ENCODE measurements around the gene FAM118A. TPM values are rescaled to one million over a fixed set of nuclear protein-coding genes. Genes with fewer than 3 reads are reported as not detected.

The FAM118A gene
- total and polyA plus RNA-seq, 10 donors = 13.0 to 205 (median 57.8) TPM

DNA sequence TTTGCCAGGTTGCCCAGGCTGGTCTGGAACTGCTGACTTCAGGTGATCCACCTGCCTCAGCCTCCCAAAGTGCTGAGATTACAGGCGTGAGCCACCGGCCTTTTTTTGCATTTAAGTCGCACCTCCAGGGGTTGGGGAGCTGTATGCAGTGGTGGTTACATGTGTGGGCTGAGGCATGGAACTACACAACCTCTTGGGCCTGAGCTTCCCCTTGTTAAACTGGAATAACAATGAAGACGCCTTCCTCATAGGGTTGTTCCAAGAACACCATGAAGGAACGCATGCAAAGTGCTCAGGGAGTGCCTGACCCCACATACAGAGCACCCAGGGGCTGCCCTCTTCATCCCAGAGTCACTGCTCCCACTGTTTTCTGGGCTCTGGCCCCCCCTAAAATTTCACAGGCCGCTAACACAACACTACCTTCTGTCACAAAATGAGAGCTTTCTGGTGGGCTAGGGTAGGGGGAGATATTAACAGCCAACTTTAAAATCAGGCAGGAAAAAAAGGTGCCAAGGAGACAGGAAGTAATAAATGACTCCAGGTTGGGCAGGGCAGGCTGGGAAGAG is 1.3 kb upstream of the FAM118A start:
- Histone ChIP-seq H3K4me1 (peaks cover 8 to 44% (median 30%) of the 10 kb centered on the region in 6 donors), H3K4me3 (peak overlapping the region in 1 of 8 donors; percentile 96), H3K27ac (peak overlapping the region in 5 of 8 donors; percentile 87 to 93 (median 90)), H3K9me3 (no peaks in the 10 kb centered on the region), H3K36me3 (peaks cover 0 to 7% (median 0%) of the 10 kb centered on the region in 6 donors), H3K27me3 (replicated peaks in 1 of 7) (no peaks in the 10 kb centered on the region)
- intact Hi-C loops (cut with DNase I; ENCODE audit: low total_unique reads) = no loop called here
- no peak for DNase-seq
- TF ChIP-seq, protein P1, sequence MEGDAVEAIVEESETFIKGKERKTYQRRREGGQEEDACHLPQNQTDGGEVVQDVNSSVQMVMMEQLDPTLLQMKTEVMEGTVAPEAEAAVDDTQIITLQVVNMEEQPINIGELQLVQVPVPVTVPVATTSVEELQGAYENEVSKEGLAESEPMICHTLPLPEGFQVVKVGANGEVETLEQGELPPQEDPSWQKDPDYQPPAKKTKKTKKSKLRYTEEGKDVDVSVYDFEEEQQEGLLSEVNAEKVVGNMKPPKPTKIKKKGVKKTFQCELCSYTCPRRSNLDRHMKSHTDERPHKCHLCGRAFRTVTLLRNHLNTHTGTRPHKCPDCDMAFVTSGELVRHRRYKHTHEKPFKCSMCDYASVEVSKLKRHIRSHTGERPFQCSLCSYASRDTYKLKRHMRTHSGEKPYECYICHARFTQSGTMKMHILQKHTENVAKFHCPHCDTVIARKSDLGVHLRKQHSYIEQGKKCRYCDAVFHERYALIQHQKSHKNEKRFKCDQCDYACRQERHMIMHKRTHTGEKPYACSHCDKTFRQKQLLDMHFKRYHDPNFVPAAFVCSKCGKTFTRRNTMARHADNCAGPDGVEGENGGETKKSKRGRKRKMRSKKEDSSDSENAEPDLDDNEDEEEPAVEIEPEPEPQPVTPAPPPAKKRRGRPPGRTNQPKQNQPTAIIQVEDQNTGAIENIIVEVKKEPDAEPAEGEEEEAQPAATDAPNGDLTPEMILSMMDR (IDR thresholded peaks at IDR 0.05 in 8 of 11, conservative IDR thresholded peaks at IDR 0.05 in 3 of 11) = no peak
- TF ChIP-seq POLR2AphosphoS5 (IDR thresholded peaks at IDR 0.05) (no peak), POLR2A (IDR thresholded peaks at IDR 0.05) (no peak)
- 80 to 85% (median 84%) methylated on average over 6 of the region's 6 CpGs for WGBS, 5 donors

DNA sequence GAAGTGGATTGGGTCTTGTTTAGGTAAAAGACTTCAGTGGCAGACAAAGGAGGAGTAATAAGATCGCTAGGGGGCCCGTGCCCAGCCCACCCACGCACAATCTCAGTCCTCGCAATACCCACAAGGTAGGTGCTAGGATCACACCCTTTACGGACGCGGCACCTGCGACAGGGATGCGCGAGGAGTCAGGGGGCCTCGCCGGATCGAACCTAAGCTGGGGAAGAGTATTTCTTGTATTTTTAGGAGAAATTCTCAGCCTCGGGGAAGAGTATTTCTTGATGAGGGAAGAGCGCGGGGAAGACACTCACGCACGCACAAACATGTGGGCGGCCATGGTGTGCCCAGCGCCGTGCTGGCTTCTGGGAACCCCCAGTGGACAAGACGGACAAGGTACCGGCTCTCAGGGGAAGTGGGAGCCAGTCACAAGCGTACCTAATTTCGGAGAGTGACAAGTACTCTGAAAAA is 745 bp upstream of the FAM118A start:
- intact Hi-C loops (cut with DNase I; ENCODE audit: low total_unique reads) = no loop called here
- no peaks in the 10 kb centered on the region for H3K27me3 ChIP-seq (replicated peaks in 1 of 7)
- H3K36me3 ChIP-seq = peaks cover 0 to 7% (median 0%) of the 10 kb centered on the region in 6 donors
- H3K4me1 ChIP-seq = peaks cover 8 to 49% (median 32%) of the 10 kb centered on the region in 6 donors
- WGBS, 5 donors = 37 to 57% (median 41%) methylated on average over 25 of the region's 25 CpGs
- H3K4me3 ChIP-seq = peak overlapping the region in 7 of 8 donors; percentile 81 to 96 (median 84)
- DNase-seq = peak; percentile 87
- TF ChIP-seq POLR2A (IDR thresholded peaks at IDR 0.05) (no peak), POLR2AphosphoS5 (IDR thresholded peaks at IDR 0.05) (no peak)
- TF ChIP-seq, protein P1 (IDR thresholded peaks at IDR 0.05 in 8 of 11, conservative IDR thresholded peaks at IDR 0.05 in 3 of 11) = no peak
- H3K9me3 ChIP-seq = no peaks in the 10 kb centered on the region
- H3K27ac ChIP-seq = peak overlapping the region; percentile 58 to 93 (median 88)

DNA sequence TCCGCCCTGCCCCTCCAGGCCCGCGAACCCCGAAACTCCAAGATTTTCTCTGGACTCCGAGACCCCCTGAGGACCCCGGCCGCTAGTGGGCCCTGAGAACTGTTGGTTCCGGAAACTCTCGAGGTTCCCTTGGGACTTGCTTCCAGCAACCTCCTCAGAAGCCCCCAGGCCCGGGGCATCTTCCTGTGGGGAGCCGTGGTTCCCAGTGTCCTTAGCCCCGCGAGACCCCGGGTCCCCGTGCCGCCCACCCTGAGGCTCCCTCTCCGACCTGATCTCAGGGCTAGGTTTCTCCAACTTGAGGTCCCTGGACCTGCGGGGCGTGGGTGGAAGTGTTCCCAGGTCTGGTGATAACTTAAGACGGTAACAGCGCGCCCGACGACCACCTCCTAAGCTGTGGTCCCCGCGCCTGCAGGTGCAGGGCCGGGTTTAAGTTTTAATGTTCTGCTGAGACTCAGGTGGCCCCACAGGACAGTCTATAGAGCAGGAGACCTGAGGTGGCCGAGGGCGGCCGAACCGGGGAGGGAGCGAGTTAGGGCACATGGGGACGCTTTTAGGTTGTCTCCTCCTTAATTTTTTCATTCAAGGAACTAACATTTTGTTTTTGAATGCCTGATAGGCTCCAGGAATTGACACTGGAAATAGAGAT is 720 bp downstream of the FAM118A start:
- Histone ChIP-seq H3K27ac (peak overlapping the region; percentile 67 to 93 (median 88)), H3K27me3 (replicated peaks in 1 of 7) (no peaks in the 10 kb centered on the region), H3K4me1 (peaks cover 8 to 64% (median 38%) of the 10 kb centered on the region in 6 donors), H3K4me3 (peak overlapping the region; percentile 70 to 96 (median 83)), H3K36me3 (peaks cover 0 to 7% (median 0%) of the 10 kb centered on the region in 6 donors), H3K9me3 (no peaks in the 10 kb centered on the region)
- peak; percentile 89 for DNase-seq
- TF ChIP-seq POLR2A (IDR thresholded peaks at IDR 0.05) (no peak), POLR2AphosphoS5 (IDR thresholded peaks at IDR 0.05) (no peak)
- TF ChIP-seq, protein P1 (IDR thresholded peaks at IDR 0.05 in 8 of 11, conservative IDR thresholded peaks at IDR 0.05 in 3 of 11) = no peak
- 6 to 37% (median 8%) methylated on average over 9 to 33 of the region's 33 CpGs for WGBS, 5 donors
- intact Hi-C loops (cut with DNase I; ENCODE audit: low total_unique reads) = no loop called here

DNA sequence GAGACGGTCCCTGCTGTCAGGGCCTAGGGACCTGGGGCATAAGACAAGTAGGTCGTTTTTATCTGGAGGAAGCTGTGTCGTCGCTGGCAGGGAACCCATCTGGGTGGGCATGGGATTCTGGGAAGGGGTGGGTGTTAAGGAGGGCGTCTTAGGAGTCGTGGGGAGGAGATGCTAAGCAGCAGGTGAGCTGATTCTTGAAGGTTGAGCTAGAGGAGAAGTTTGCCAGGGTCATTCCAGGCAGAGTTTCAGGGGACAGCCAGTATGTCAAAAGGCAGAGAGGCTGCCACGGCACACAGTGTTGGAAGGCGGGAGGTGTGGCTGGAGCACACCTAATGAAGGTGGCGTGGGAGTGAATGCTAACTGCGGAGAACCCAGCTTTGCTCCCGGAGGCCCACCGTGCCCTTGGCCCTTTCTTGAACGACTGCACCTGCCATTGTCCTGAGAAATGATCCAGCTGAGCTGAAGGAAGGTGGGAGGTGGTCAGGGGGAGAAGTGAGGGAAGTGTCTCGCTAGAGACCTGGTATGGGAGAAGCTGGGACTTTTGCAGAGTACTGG is 1.3 kb downstream of the FAM118A start:
- no peak for DNase-seq
- H3K4me1 ChIP-seq = peaks cover 8 to 70% (median 38%) of the 10 kb centered on the region in 6 donors
- H3K9me3 ChIP-seq = no peaks in the 10 kb centered on the region
- intact Hi-C loops (cut with DNase I; ENCODE audit: low total_unique reads) = no loop called here
- H3K36me3 ChIP-seq = peaks cover 0 to 7% (median 0%) of the 10 kb centered on the region in 6 donors
- TF ChIP-seq POLR2AphosphoS5 (IDR thresholded peaks at IDR 0.05) = no peak
- TF ChIP-seq, protein P1 (IDR thresholded peaks at IDR 0.05 in 8 of 11, conservative IDR thresholded peaks at IDR 0.05 in 3 of 11) = no peak
- H3K4me3 ChIP-seq = peak overlapping the region in 7 of 8 donors; percentile 70 to 96 (median 82)
- H3K27ac ChIP-seq = peak overlapping the region in 7 of 8 donors; percentile 67 to 93 (median 87)
- WGBS, 5 donors = 59 to 69% (median 64%) methylated on average over 14 of the region's 14 CpGs
- H3K27me3 ChIP-seq (replicated peaks in 1 of 7) = no peaks in the 10 kb centered on the region
